NCI-H2107 (cell line): ENCODE measurements around the gene DAAM2.

Experiments
- DNase-seq: peaks from one replicate; lab custom pipeline; 2025; lab: John Stamatoyannopoulos, UW

The DAAM2 gene

GRCh38 chr6:39787322-39787721 is 4.9 kb upstream of the DAAM2 start:
- no peak for DNase-seq

DNA sequence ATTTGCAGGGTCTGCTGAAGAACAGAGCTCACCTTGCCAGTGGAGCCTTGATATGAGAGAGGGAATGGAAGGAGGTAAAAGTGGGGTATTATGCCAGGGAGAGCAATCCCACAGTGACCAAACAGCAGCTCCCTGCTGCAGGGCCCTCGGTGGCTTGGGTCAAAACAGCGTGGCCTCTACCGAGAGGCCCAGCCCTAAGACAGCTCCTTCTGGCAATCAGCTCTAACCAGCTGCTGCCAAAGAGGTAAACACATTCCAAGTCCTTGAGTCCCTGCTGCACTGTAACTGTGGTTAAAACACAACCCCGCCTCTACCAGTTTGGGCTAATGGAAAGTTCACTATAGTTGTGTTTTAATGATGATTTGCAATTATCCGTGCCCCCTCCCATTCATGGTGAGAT is 1.4 kb upstream of the DAAM2 start:
- no peak for DNase-seq

GRCh38 chr6:39791311-39791710 is 865 bp upstream of the DAAM2 start:
- DNase-seq, result no peak

DNA sequence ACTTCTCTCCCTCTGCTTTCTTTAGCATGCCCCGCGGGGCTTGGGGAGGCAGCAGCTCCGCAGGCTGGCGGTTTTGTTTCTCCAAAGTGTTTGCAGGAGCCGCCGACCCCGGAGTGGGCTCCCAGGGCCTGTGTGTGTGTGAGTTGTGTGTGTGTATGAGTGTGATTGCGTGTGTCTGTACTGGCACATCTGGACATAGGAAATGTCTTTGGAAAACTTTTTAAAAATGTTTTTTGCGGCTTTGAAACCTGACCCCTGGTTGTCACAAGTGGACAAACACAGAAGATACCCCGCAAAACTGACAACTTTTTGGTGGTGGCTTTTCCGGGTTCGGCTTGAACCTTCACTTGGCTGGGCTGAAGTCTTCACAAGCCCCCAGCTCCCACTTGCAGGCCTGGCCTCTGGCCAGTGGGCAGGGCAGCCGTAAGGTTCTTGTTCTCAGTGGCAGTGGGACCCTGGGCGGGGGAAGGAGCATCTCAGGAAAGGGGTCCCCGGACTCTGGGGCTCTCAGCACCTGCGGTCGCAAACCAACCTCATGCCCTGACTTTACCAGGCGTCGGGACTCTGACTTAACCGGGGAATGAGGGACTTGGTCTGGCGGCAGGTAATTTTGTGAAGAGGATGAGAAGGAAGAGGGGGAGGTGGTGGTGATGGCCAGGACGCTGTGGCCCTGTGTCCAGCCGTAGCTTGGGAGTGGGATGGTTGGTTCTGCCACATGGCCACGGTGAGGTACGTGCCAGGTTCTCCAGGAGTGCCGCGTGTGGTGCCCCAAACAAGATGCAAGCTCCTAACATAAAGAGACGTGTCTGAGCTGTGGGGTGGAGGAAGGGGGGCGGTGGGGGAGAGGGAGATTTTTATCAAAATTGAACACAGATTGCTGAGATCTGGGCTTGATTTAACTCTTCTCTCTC is 619 bp downstream of the DAAM2 start:
- DNase-seq, result no peak

- DNase-seq, result no peak
Measured at GRCh38 chr6:39793516-39793915, 1.3 kb downstream of the DAAM2 start.

- DNase-seq, result no peak
Measured at GRCh38 chr6:39794231-39794630, 2.1 kb downstream of the DAAM2 start.

DNA sequence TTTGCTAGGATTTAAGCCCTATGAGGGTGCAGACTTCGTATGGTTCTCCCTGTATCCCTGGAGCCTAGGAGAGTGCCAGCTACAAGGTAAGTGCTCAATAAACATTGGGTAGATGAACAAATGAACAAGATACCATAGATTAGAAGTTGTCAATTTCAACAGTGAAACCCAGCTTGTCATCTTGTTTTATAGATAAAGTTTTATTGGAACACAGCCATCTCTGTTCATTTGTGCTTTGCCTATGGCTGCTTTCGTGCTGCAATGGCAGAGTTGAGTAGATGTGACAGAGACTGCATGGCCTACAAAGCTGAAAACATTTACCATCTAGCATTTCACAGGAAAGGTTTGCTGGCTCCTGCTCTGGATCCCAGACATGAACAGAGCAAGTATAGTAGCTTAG is 5.6 kb downstream of the DAAM2 start:
- DNase-seq, result no peak

GRCh38 chr6:39800034-39801032 is 8.2 kb downstream of the DAAM2 start:
- no peak for DNase-seq

- no peak for DNase-seq
Measured at GRCh38 chr6:39801456-39802251, 9.5 kb downstream of the DAAM2 start.

- DNase-seq, result no peak
Measured at GRCh38 chr6:39803872-39804271, 11.7 kb downstream of the DAAM2 start.

- no peak for DNase-seq
Measured at GRCh38 chr6:39804466-39805065, 12.4 kb downstream of the DAAM2 start.

GRCh38 chr6:39806278-39806677 is 14.1 kb downstream of the DAAM2 start:
- DNase-seq, result no peak

- no peak for DNase-seq
Measured at GRCh38 chr6:39808346-39808745, 16.2 kb downstream of the DAAM2 start.

- no peak for DNase-seq
Measured at GRCh38 chr6:39808964-39809363, 16.8 kb downstream of the DAAM2 start.

GRCh38 chr6:39811835-39812345 is 19.7 kb downstream of the DAAM2 start:
- no peak for DNase-seq

- DNase-seq, result no peak
Measured at GRCh38 chr6:39812496-39812852, 20.3 kb downstream of the DAAM2 start.

DNA sequence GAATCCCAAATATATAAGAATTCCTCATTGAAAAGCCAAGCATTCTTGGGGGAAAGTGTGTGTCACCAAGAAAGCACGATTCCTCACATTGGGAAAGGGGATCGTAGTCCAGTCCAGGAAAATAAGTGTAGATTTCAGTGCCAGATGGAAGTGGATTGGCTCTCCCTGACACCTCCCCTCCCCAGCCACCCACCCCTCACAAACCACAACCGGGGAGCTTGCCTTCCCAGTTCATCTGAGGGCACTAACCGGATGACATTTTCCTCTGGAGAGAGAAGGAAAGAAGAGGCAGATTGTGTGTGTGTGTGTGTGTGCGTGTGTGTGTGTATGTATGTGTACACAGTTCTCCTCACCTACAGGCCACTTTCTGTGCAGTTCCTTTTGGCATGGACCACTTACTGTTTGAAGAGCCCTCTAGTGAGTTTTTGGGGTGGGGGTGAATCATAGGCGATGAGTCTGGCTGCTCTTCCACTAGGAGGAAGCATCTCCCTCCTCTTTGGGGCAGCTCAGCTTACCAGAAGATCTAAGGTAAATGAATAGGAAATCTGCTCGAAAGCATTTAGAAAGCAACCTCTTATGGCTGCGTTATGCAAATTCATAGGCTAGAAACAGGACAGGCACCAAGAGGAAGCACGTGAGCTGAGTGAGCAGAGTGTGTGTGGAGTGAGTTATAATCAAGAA is 20.8 kb downstream of the DAAM2 start:
- DNase-seq, result no peak

DNA sequence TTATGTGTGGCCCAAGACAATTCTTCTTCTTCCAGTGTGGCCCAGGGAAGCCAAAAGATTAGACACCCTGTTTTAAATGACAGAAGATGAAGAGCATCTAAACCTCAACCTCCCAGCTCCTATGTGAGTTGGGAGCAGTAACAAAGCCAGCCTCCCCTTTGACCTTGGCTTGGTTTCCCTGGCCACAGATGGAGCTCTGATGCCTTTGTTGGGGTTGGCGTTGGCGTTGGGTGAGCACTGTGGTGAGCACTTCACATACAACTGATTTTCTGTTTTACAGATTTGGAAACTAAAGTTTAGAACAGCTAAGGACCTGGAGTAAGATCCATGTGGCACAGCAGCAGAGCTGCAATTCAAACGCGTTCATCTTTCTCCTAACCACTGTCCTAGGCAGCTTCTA is 22.1 kb downstream of the DAAM2 start:
- no peak for DNase-seq

GRCh38 chr6:39815356-39815755 is 23.2 kb downstream of the DAAM2 start:
- no peak for DNase-seq

- no peak for DNase-seq
Measured at GRCh38 chr6:39816747-39817146, 24.6 kb downstream of the DAAM2 start.

- no peak for DNase-seq
Measured at GRCh38 chr6:39818695-39819094, 26.5 kb downstream of the DAAM2 start.
